WERI-Rb-1 (cell line): ENCODE measurements around the gene PAGE4.

Experiments used
- DNase-seq: peaks from one replicate; pipeline ENCODE4 v3.0.0-alpha.2; 2020
- H3K27ac ChIP-seq: fragments of 250-450 bp; sonication (Bioruptor Pico); 2 replicates; pipeline ENCODE4 v1.5.1; 2020; ENCODE audit warnings: mild to moderate bottlenecking, moderate library complexity
- H3K27me3 ChIP-seq: fragments of 250-450 bp; sonication (Bioruptor Pico); 2 replicates; pipeline ENCODE4 v1.5.1; 2021; ENCODE audit warnings: mild to moderate bottlenecking, low read depth, moderate library complexity; ENCODE audit not compliant: insufficient read depth, severe bottlenecking
- H3K36me3 ChIP-seq: fragments of 250-450 bp; sonication (Bioruptor Pico); 2 replicates; pipeline ENCODE4 v1.5.1; 2020; ENCODE audit warnings: mild to moderate bottlenecking, moderate library complexity
- H3K4me3 ChIP-seq: 2 replicates; pipeline ENCODE4 v1.5.1; 2011; ENCODE audit warnings: low read depth, mild to moderate bottlenecking, control low read depth, low read length
- H3K9me3 ChIP-seq: fragments of 250-450 bp; sonication (Bioruptor Pico); 2 replicates; pipeline ENCODE4 v1.5.1; 2021; ENCODE audit warnings: mild to moderate bottlenecking, moderate library complexity; ENCODE audit not compliant: severe bottlenecking
- TF ChIP-seq, protein P1 (sequence below): IDR thresholded peaks from 2 replicates; pipeline ENCODE4 v1.5.1; 2011; ENCODE audit warnings: low read depth, mild to moderate bottlenecking, control low read depth, inconsistent platforms, low read length

The PAGE4 gene

DNA sequence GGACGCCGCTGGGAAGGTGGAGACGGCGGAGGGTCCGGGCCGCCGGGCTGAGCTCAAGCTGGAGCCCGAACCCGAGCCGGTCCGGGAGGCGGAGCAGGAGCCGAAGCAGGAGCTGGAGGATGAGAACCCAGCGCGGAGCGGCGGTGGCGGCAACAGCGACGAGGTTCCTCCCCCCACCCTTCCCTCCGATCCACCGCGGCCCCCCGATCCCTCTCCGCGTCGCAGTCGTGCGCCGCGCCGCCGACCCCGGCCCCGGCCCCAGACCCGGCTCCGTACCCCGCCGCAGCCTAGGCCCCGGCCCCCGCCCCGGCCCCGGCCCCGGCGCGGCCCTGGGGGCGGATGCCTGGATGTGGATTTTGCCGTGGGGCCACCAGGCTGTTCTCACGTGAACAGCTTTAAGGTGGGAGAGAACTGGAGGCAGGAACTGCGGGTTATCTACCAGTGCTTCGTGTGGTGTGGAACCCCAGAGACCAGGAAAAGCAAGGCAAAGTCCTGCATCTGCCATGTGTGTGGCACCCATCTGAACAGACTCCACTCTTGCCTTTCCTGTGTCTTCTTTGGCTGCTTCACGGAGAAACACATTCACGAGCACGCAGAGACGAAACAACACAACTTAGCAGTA is 50.7 kb downstream of the PAGE4 start:
- no peaks in the 10 kb centered on the region for H3K9me3 ChIP-seq
- peak overlapping the region; percentile 51 for H3K4me3 ChIP-seq
- no peak for DNase-seq
- H3K27ac ChIP-seq: peak overlapping the region; percentile 56
- peaks cover 17% of the 10 kb centered on the region for H3K27me3 ChIP-seq
- TF ChIP-seq, protein P1, sequence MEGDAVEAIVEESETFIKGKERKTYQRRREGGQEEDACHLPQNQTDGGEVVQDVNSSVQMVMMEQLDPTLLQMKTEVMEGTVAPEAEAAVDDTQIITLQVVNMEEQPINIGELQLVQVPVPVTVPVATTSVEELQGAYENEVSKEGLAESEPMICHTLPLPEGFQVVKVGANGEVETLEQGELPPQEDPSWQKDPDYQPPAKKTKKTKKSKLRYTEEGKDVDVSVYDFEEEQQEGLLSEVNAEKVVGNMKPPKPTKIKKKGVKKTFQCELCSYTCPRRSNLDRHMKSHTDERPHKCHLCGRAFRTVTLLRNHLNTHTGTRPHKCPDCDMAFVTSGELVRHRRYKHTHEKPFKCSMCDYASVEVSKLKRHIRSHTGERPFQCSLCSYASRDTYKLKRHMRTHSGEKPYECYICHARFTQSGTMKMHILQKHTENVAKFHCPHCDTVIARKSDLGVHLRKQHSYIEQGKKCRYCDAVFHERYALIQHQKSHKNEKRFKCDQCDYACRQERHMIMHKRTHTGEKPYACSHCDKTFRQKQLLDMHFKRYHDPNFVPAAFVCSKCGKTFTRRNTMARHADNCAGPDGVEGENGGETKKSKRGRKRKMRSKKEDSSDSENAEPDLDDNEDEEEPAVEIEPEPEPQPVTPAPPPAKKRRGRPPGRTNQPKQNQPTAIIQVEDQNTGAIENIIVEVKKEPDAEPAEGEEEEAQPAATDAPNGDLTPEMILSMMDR: no peak
- H3K36me3 ChIP-seq: no peaks in the 10 kb centered on the region

DNA sequence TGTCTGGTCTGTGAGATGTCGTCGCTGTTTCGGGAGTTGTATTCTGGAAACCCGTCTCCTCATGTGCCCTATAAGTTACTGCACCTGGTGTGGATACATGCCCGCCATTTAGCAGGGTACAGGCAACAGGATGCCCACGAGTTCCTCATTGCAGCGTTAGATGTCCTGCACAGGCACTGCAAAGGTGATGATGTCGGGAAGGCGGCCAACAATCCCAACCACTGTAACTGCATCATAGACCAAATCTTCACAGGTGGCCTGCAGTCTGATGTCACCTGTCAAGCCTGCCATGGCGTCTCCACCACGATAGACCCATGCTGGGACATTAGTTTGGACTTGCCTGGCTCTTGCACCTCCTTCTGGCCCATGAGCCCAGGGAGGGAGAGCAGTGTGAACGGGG is 51.6 kb downstream of the PAGE4 start:
- Histone ChIP-seq H3K36me3 (no peaks in the 10 kb centered on the region), H3K27ac (no peak overlapping the region), H3K27me3 (peaks cover 8% of the 10 kb centered on the region), H3K9me3 (no peaks in the 10 kb centered on the region), H3K4me3 (no peak overlapping the region)
- DNase-seq: no peak
- TF ChIP-seq, protein P1: no peak
